ENCODE measurements around the gene ERVW-1.
A peak's percentile ranks its signal among the peaks of the same experiment; 100 is the strongest.

The ERVW-1 gene

GRCh38 chr7:92466682-92467081, 11.1 kb downstream of the ERVW-1 start:
- no peak for DNase-seq (ENCODE audit: low read depth)
- no peak overlapping the region for H3K4me3 ChIP-seq (ENCODE audit: control insufficient read depth, low read depth, low read length)
- no peak for TF ChIP-seq CTCF (conservative IDR thresholded peaks at IDR 0.05; ENCODE audit: control insufficient read depth, insufficient read depth, low read depth, low read length)

GRCh38 chr7:92464515-92464914, 13.2 kb downstream of the ERVW-1 start:
- H3K4me3 ChIP-seq (ENCODE audit: control insufficient read depth, low read depth, low read length): no peak overlapping the region
- no peak for TF ChIP-seq CTCF (conservative IDR thresholded peaks at IDR 0.05; ENCODE audit: control insufficient read depth, insufficient read depth, low read depth, low read length)
- DNase-seq (ENCODE audit: low read depth): no peak

GRCh38 chr7:92462560-92462959, 15.2 kb downstream of the ERVW-1 start:
- no peak for TF ChIP-seq CTCF (conservative IDR thresholded peaks at IDR 0.05; ENCODE audit: control insufficient read depth, insufficient read depth, low read depth, low read length)
- no peak overlapping the region for H3K4me3 ChIP-seq (ENCODE audit: control insufficient read depth, low read depth, low read length)
- DNase-seq (ENCODE audit: low read depth): no peak

GRCh38 chr7:92461027-92462003, 16.4 kb downstream of the ERVW-1 start:
- no peak overlapping the region for H3K4me3 ChIP-seq (ENCODE audit: control insufficient read depth, low read depth, low read length)
- TF ChIP-seq CTCF (conservative IDR thresholded peaks at IDR 0.05; ENCODE audit: control insufficient read depth, insufficient read depth, low read depth, low read length): peak; percentile 87
- peak; percentile 55 for DNase-seq (ENCODE audit: low read depth)

- no peak for TF ChIP-seq CTCF (conservative IDR thresholded peaks at IDR 0.05; ENCODE audit: control insufficient read depth, insufficient read depth, low read depth, low read length)
- DNase-seq (ENCODE audit: low read depth): no peak
- H3K4me3 ChIP-seq (ENCODE audit: control insufficient read depth, low read depth, low read length): no peak overlapping the region
Observed at GRCh38 chr7:92460510-92460909, 17.2 kb downstream of the ERVW-1 start.

GRCh38 chr7:92460109-92460508, 17.6 kb downstream of the ERVW-1 start:
- H3K4me3 ChIP-seq (ENCODE audit: control insufficient read depth, low read depth, low read length): no peak overlapping the region
- DNase-seq (ENCODE audit: low read depth): no peak
- no peak for TF ChIP-seq CTCF (conservative IDR thresholded peaks at IDR 0.05; ENCODE audit: control insufficient read depth, insufficient read depth, low read depth, low read length)

Data from fibroblast of mammary gland (primary cell).